HG03342 (cell line): ENCODE results near the gene C5AR2.
"Not testable (repeated sequence)": the region's sequence is repeated elsewhere in the genome, so short reads cannot be mapped to it uniquely, and the experiment has no call there.

Source experiments
- ATAC-seq: cut with Tn5 transposase; IDR thresholded peaks from one replicate; pipeline ENCODE4 v1.9.1; 2021; ENCODE audit warnings: mild to moderate bottlenecking, moderate library complexity; ENCODE audit not compliant: unreplicated experiment

Gene C5AR2

GRCh38 chr19:47358936-47359335 lies 27.0 kb downstream of the C5AR2 start:
- no peak for ATAC-seq

DNA sequence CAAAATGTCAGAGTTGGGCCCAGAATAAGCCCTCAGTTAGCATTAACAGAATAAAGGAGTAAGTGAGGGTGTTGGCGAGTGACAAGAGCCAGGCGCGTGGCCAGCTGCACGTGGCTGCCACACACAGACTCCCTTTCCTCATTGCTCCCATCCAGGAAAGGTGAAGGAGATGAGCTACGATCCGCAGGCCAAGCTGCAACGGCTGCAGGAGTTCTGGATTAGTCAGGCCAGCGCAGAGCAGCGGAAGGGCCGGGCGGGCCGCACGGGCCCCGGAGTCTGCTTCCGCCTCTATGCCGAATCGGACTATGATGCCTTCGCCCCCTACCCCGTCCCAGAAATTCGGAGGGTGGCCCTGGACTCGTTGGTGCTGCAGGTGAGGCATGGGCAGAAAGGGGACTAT lies 30.3 kb downstream of the C5AR2 start:
- ATAC-seq, result no peak

GRCh38 chr19:47363758-47364531 lies 32.0 kb downstream of the C5AR2 start:
- no peak for ATAC-seq

- ATAC-seq, result not testable (repeated sequence)
These were observed 33.5 kb downstream of the C5AR2 start for GRCh38 chr19:47365455-47365854.

GRCh38 chr19:47370045-47370611 lies 38.2 kb downstream of the C5AR2 start:
- no peak for ATAC-seq

GRCh38 chr19:47371261-47371660 lies 39.3 kb downstream of the C5AR2 start:
- ATAC-seq, result no peak

DNA sequence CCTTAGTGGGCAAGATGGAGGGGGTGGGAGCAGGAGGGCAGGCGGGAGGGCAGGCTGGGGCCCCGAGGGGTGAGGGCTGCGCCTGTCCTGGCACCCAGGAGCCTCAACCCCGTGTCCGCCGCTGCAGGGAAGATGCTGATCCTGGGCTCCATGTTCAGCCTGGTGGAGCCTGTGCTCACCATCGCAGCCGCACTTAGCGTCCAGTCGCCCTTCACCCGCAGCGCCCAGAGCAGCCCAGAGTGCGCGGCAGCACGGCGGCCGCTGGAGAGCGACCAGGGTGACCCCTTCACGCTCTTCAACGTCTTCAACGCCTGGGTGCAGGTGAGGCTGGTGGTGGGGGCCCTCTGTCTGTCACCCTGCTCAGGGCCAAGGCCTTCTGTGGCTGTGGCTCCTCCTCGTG lies 40.6 kb downstream of the C5AR2 start:
- ATAC-seq, result no peak

GRCh38 chr19:47373246-47374240 lies 41.6 kb downstream of the C5AR2 start:
- no peak for ATAC-seq

DNA sequence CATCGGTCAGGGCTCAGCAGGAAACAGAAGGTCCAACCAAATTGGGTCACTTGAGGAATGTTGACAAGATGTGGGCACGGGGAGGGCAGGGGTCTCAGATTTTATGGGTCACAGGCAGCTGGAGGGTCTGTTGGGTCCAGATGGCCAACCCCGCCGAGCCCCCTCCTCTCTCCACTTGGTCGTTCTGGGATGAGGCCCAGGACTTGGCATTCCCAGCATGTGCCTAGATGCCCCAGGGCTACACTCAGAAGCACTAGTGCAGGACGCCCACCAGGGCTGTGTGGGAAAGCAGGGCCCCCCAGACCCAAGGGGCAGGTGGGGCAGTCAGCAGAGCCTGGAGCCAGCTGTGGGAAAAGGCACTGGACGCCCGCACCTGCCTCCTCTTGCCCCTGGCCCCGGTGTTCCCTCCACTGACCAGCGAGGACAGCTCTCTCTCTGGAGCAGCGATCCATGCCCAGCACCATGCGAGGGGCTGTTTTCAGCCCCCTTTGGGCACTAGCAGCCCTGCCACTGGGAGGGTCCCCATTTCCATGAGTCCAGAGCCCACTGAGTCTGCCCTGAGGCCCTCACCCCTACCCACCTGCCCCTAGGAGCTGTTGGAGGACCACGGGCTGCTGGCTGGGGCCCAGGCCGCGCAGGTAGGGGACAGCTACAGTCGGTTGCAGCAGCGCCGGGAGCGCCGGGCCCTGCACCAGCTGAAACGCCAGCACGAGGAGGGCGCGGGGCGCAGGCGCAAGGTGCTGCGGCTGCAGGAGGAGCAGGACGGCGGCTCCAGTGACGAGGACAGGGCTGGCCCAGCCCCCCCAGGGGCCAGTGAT lies 43.1 kb downstream of the C5AR2 start:
- ATAC-seq, result no peak

- ATAC-seq, result no peak
These were observed 44.0 kb downstream of the C5AR2 start for GRCh38 chr19:47375694-47376588.

GRCh38 chr19:47376589-47377144 lies 44.7 kb downstream of the C5AR2 start:
- no peak for ATAC-seq

DNA sequence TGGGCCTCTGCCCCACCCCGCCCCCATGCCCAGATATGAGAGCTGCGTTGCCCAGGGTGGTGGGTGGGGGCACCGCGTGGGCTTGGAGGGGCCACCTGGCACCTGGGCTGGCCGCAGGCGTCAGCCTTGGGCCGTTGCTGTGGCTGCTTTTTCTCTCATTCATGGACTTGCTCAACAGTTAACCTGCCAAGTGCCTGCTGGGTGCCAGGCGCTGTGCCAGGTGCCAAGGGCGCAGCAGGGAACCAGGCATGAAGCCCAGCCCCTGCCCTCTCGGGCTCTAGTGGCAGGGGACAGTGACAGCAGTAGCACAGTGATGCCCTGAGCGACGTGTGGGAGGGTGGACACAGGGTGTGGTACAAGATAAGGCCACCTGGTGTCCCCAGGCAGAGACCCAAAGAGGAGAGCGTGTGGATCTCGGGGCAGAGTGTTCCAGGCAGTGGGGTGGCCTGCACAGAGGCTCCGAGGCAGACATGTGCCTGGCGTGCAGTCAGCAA lies 45.3 kb downstream of the C5AR2 start:
- no peak for ATAC-seq

- ATAC-seq, result no peak
These were observed 45.8 kb downstream of the C5AR2 start for GRCh38 chr19:47377801-47378200.

GRCh38 chr19:47378246-47378645 lies 46.3 kb downstream of the C5AR2 start:
- ATAC-seq, result no peak

GRCh38 chr19:47379381-47379938 lies 47.5 kb downstream of the C5AR2 start:
- no peak for ATAC-seq

DNA sequence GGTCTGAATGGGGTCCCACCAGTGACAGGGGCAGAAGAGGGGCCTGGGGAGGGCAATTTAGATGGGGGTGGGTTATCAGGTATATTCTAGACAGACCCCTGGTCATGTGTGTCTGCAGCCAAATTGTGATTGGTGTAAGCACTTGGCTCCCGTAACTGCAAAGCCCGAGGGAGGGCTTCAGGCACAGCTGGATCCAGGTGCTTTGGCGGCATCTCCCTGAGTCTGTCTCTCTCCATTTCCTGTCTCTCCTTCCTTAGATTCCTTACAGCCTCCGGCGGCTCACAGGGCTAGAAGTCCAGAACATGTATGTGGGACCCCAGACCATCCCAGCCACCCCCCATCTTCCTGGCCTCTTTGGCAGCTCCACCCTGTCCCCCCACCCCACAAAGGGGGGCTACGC lies 48.6 kb downstream of the C5AR2 start:
- ATAC-seq, result no peak

DNA sequence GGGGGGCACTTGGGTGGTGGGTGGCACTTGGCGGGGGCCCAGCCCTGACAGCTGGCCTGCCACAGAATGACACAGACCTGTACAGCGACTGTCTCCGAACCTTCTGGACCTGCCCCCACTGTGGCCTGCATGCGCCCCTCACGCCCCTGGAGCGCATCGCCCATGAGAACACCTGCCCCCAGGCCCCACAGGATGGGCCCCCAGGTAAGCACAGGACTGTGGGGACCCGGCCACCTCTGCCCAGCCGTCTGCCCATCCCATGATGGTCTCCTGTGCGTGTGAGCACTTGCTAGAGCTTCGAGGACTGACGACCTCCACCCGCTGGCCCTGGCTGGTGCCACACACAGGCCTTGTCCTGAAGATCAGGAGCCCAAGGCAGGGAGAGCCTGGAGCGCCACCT lies 49.1 kb downstream of the C5AR2 start:
- ATAC-seq, result no peak

- no peak for ATAC-seq
These were observed 49.8 kb downstream of the C5AR2 start for GRCh38 chr19:47381653-47382279.
